Measurements from ENCODE around the gene CFL1.

Gene CFL1

DNA sequence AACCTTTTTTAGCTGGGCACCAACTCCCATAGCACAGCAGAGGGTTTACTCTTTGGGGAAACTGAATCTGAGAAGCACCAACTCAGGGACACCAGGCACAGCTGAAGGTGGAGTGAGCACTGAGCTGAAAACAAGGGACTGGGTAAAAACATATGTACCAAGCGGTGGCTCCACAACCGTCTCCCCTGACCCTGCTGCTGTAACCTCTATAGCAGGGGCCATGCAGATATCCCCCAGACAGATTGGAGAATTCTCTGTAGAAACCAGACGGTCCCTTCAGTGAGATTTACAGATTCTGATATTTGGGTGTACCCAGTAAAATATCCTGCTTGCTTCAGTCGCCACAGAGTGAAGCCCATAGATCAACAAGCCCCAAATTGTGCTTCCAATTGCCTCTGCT is 28.5 kb downstream of the CFL1 start:
- DNase-seq: no peak

DNA sequence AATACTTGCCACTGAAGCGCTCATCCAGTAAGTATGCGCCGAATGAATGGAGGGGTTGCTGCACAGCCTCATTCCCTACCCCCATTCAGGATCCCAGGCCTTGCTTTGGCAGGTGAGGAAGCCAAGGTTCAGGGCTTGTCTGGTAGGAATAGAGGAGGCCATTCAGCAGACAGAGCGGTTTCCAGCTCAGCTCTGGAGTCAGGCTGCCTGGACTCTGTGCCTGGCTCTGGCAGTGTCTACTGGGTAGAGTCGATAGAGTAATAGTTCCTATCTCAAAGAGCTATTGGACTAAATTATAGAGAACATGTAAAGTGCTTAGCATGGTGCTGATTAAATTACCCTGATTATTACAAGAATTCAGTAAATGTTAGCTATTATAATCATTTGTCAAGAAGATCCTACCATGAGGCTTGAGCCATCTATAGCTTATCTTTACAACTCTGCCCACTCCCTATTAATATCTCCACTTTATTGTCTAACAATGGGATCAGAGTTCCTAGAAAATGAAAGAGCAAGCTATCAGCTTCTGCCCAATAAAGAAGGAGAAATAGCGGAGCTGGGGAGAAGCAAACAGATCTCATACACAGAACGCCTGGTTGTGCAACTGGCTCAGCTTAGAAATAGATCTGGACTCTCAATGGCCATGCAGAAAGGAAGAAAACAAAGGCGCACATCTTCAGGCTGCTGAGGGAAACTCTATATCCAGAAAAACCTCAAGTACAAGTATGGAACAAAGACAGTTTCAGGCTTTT is 30.8 kb downstream of the CFL1 start:
- no peak for DNase-seq

DNA sequence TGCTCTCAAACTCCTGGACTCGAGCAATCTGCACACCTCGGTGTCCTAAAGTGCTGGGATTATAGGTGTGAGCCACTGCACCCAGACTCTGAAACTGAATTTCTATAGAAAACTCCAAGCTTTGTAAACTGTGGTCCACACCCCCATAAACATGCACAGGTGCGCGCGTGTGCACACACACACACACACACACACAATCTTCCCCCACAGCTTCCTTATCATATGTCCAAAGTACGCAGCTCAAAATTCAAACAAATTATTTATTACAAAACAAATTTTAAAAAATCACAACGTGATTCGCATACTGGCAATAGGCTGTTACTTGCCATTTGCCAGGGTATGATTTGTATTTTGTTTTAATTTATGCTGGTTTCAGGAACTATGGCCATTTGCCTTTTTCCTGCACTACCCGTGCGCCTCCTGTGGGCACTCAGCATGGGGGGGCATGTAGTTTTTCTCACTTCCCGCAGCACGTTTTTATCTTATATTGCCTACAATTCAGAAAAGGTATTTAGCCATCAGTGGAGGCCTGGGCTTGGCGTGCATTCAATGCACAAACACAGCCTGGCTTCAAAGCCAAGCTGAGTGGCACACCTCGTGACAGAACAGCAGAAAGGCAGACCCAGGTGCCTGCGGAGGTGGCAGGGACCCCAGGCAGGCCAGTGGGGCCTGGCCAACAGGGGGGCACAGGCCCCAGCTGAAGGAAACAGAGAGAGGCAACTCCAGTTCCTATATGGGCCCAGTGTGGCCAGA is 35.0 kb downstream of the CFL1 start:
- no peak for DNase-seq

DNA sequence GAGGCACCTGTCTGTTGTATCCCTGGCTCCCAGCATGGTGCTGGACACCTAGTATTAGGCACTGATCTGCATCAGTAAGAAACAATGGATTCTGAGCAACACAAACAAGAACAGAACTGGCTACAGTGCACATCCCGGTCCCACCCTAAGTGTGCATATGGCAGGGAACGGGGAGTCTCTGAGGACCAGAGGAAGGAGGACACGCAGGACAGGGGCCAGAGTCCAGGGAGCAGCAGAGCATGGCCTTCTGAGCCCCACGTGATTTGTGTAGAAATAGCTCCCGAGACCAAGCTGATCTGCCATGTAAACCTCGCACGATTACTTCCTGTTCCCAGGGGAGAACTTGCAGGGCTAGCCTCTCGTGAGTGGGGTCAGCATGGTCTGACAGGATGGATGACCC is 36.9 kb downstream of the CFL1 start:
- no peak for DNase-seq

DNA sequence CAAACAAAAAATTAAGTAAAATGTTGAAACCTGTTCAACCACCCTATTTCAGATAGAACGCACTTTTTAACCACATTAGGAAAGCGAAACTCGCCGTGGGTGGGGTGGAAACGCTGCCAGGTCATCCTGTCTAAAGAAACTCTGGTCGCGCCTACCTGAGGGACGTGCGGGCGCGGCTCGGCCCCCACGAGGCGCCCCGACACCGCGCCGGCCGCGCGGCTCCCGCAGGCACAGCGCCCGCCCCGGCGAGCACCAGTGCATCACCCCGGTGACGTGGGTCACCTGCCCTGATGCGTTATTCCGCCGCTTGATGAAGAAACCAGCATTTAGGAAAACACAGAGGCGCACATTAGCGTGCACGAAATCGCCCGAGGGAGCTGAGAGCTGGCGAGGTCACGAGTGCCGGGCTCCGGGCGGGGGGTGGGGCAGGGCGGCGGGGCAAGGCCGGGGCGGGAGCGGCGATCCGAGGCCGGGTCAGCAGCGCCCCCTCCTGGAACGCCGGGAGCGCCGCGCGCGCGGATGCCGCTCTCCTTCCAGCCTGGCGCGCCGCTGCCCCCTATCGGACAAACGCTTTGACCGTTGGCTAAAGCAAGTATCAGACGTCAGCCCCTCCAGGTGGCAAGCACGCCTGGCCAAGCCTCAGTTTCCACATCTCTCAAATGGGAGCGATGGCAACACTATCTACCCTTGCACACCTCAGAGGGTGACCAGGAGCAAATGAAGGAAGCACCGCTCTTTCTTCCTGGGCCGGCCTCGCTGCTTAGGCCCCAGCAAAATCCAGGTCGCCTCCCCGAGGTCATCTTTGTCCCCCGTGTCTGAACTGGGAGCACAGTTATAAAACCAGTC is 39.9 kb downstream of the CFL1 start:
- no peak for DNase-seq

DNA sequence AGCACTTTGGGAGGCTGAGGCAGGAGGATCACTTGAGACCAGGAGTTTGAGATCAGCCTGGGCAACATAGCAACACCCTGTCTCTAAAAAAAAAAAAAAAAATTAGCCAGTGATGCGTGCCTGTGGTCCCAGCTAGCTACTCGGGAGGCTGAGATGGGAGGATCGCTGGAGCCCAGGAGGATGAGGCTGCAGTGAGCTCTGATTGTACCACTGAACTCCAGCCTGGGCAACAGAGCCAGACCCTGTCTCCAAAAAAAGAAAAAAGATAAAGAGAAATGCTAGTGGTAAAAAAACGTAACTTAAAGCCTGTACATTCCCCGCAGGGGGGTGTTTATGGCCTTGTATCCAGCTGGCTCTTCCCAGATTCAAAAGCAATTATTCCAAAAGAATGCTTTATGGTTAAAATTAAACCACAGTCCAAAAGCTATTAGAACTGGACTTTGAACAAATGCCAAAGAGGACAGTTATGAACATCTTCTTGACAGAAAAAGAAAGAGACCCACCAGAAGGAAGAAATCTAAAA is 40.6 kb downstream of the CFL1 start:
- no peak for DNase-seq

DNA sequence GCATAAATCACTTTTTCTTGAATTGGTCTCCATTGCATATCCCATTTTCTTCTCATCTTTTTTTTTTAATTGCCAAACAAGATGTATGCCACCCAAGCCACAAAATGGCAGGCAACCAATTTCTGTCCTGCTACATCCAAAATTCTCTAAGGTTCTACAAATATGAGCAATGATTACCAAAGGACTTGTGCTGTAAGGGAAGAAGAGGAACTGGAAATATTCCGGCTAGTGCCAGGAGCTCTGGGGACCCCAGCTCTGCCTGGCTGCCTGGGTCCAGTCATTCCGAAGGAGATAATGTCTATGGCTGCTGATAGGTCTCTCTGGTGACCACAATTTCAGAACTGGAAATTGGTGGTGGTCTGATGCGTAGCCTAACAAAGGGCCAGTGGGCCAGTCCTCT is 41.3 kb downstream of the CFL1 start:
- no peak for DNase-seq

DNA sequence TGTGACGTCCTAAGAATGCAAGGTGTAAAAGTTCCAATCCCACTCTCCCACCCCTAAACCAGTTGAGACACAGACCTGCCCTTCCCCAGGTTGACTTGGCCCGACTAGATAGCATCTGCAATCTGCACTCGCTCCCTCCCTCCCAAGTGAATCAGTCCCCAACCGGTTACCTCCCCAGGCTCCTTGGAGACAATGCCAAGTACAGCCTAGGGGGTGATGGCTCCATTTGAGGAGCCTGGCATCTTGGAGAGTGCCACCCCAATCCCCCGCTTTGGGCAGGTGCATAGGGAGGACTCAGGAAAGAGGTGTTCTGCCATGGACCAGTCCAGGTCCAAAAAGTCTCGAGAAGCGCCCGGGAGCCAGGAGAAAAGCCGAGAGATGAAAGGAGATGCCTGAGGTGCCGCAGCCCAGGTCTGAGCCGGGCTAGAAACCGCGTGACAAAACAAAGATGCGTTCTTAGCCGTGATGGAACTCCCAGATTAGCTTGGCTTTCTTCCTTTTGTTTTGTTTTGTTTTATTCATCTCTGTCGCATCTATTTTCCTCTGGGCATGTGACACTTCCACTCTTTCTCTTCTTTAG is 42.9 kb downstream of the CFL1 start:
- DNase-seq: no peak

DNA sequence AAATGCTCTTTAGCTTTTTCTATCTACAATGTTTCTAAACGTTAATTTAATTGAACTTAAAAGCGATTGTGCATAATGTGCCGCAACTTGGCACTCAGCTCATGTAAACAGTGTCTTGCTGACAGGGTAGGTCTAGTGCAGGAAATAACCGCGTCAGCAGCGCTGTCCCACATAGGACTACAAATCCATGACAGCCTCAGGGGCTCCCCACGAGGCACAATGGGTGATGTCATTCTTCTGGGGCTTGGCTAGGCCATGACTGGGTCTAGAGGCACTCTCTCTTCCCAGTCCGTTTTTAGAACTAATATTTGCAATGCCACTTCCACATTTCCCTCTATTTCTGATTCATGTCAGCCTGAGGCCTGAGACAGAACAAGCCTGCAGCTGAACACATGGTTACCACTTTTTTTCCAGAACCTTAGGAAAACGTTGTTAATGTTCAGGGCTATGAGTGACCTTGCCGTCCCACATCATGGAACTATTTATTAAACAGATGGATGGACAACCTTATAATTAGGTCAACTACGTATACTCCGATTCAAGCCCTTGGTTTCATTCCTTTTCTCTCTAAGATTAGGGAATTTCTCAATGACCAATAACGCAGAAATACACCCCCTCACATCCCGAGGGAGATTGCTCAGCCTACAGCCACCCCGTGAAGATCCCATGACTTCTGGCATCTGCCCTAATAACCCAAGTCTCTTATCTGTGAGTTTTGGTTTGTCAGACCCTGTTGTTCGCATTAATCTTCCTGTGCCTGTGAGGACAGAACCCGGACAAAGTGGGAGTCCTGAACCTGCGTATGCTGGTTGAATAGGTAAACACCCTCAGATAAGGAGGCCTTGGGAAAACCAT is 43.6 kb downstream of the CFL1 start:
- DNase-seq: no peak

DNA sequence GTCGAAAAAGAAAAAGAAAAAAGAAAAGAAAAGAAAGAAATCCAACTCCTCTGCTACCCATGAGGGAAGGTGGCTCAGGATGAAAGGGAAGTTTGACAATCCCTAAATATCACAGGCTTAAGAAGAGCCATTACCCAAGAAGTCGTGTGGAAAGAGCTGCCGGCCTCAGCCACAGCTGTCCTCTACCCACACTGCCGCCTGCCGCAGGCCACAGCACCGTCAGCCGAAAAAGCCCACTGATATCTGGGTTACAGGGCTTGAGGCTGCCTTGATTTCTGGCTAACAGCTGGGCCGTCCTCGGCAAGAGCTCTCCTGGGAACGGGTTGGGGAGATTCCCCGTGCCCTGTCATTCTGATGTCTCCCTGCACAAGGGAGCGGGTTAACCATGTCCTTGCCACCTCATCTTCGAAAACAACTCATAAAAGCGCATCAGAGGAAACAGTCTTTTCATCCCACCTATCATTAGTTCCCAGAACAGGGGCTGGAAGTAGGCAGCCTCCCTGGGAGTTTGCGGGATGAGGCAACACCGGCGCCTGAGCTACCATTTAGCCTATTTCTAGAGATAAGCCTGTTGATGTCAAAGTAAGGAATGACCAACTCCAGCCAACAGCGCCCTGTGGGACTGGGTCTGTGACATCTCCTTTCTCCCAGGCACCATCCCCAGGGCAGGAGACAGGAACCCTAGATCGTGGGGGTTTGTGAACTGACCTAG is 46.1 kb downstream of the CFL1 start:
- no peak for DNase-seq

DNA sequence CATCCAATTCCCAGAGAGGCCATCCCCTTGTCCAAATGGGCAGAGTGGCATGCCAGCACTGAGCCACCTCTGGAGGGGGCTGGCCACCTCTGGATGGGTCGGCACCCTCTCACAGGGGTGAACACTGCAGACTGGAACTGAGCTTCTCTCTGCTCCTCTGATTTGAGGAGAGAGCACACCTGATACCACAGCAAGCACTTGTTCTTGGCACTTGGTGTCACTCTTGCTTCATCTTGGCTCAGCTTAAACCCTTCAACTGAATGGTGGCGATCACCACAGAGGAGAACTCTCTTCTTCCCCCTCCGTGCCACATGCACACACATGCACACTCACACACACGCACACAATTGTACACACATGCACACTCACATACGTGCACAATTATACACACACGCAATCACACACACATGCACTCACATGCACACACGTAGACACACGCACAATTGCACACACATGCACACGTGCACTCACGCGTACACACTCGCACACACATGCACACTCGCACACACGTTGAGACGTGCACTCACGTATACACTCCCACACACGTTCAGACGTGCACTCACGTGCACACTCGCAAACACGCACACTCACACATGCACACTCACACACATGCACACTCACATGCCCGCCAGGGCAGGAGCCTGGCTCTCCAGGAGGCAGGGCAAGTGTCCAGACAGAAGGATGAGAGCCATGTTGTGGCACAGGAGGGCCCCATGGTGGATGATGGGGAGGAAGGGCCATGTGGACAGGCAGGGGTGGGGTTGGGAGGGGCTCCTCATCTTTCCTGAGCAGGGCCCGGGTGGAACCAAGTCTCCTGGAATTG is 47.7 kb downstream of the CFL1 start:
- no peak for DNase-seq

DNA sequence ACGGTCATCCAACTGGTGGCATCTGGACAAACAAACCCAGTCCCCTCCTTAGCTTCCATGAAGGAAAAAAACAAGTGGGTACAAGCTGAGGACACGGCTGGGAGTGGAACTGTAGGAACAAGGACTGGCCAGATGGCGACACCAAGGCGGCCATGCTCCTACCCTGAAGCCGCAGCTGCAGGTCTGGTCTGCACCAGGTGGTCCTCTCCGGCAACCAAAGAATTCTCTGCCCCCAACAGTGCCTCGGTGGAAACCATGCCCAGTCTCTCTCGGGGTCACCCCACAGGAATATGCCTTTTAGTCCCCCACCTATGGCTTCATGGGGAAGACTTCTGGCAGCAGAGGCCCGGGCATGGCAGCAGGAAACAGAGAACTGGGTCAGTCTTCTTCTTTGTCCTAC is 48.5 kb downstream of the CFL1 start:
- DNase-seq: no peak

DNA sequence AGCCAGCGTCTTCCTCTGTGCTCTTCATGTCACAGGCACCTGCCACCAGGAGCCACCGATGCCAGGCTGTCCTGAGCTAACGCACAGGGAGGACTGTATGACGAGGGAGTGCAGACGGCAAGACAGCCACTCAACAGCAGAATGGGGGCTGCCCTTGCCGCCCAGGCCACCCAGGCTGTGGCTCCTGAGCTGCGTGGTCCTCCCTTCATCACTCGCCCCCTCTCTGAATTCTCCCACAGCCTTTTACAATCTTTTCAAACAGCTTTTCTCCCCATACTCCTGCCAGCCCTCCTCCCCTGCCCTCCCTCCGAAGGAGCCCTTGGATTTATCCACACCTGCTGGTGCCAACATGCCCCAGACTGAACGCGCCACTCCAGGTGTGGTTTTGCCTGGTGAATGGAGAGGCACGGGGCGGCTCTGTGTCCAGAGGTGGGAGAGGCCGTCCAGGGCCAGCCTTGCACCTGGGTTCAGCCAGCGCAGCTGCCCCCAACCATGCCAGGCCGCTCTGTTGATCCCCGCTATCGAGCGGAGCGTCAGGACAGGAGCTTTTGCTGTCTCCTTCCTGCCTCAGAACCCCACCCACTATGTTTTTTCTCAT is 49.1 kb downstream of the CFL1 start:
- DNase-seq: no peak

DNA sequence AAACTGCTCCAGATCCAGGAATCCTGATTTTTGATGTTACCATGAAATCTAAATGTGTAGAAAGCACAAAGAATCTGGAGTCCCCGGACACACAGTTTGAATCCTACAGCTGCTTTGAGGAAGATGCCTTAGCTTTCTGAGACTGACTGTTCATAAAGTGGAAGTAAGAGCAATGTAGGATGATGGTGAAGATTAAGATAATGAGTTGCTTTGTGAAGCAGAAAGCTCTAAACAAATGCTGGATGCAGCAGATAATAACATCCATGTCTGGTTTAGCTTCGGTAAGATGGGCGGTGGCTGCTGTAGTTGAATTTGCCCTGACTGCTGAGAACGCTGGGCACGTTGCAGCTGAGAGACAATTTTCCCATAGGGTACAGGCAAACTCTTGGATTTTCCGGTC is 51.0 kb downstream of the CFL1 start:
- DNase-seq: no peak

Measured in SIG-M5 (cell line).